Panc1 (cell line): ENCODE data around the gene SORL1. TPM values are rescaled to one million over a fixed set of nuclear protein-coding genes. Genes with fewer than 3 reads are reported as not detected.

Source experiments
- ATAC-seq: fragments of 200-7000 bp; cut with Tn5 transposase; 2 replicates; pipeline ENCODE4 v1.9.1; 2020; ENCODE audit warnings: mild to moderate bottlenecking, moderate library complexity
- BruUV-seq: library from RNA; stranded (reverse); fragments of 400-500 nt; replicated peaks from 2 replicates; lab custom pipeline; 2021; lab: Mats Ljungman, UMichigan
- CTCF ChIA-PET: fragments of 300-600 bp; sonication (Branson Sonifier 250); formaldehyde crosslinking; loops from one replicate; lab custom pipeline; 2022; ENCODE audit warnings: antibody characterized with exemption; lab: Charles Lee
- POLR2A ChIA-PET: fragments of 300-600 bp; sonication (Branson Sonifier 250); formaldehyde crosslinking; loops from one replicate; lab custom pipeline; 2022; ENCODE audit warnings: antibody characterized with exemption; lab: Charles Lee
- DNase-seq: peaks from one replicate; pipeline ENCODE4 v3.0.0-alpha.2; 2010; ENCODE audit warnings: low read depth, low spot score
- H3K27ac ChIP-seq: 2 replicates; pipeline ENCODE4 v1.5.1; 2011; ENCODE audit warnings: mild to moderate bottlenecking, low read length, inconsistent platforms
- H3K27me3 ChIP-seq: fragments of 200-500 bp; sonication (Bioruptor generic); 2 replicates; pipeline ENCODE4 v1.6.0; 2014; ENCODE audit warnings: low read length, inconsistent platforms; ENCODE audit not compliant: control insufficient read depth, insufficient read depth
- H3K36me3 ChIP-seq: fragments of 200-500 bp; sonication (Bioruptor generic); 2 replicates; pipeline ENCODE4 v1.5.1; 2014; ENCODE audit warnings: inconsistent platforms, mild to moderate bottlenecking, low read length, moderate library complexity; ENCODE audit not compliant: control insufficient read depth, insufficient read depth
- H3K4me1 ChIP-seq: 2 replicates; pipeline ENCODE4 v1.5.1; 2011; ENCODE audit warnings: inconsistent platforms, mild to moderate bottlenecking, low read length, moderate library complexity; ENCODE audit not compliant: control insufficient read depth, insufficient read depth
- H3K4me3 ChIP-seq, 2 experiments: 2 replicates each; pipeline ENCODE4 v1.5.1; 2011 to 2012; ENCODE audit warnings: low read depth in 2 of 2, low read length in 2 of 2, mild to moderate bottlenecking in 2 of 2, inconsistent platforms in 1 of 2, moderate library complexity in 1 of 2
- H3K9me3 ChIP-seq: fragments of 200-500 bp; sonication (Bioruptor generic); 2 replicates; pipeline ENCODE4 v1.5.1; 2014; ENCODE audit warnings: low read depth, mild to moderate bottlenecking, inconsistent platforms, low read length, moderate library complexity; ENCODE audit not compliant: control insufficient read depth, insufficient read depth
- CTCF ChIP-seq: fragments of 450-650 bp; IDR thresholded peaks from 2 replicates; pipeline ENCODE4 v1.5.1; 2017; ENCODE audit warnings: mild to moderate bottlenecking
- POLR2AphosphoS5 ChIP-seq: IDR thresholded peaks from 2 replicates; pipeline ENCODE4 v1.6.1; 2012; ENCODE audit warnings: mild to moderate bottlenecking, low read depth, low read length, moderate library complexity
- REST ChIP-seq, 2 experiments: IDR thresholded peaks; 2 replicates each; pipeline ENCODE4 v1.6.1; 2011 to 2012; ENCODE audit warnings: low read depth in 2 of 2, control low read depth in 1 of 2, low read length in 1 of 2, mild to moderate bottlenecking in 1 of 2, moderate library complexity in 1 of 2; ENCODE audit not compliant: insufficient read depth in 1 of 2
- SIN3A ChIP-seq: IDR thresholded peaks from 2 replicates; pipeline ENCODE4 v1.6.1; 2012; ENCODE audit warnings: low read depth, mild to moderate bottlenecking, low read length, moderate library complexity, borderline replicate concordance; ENCODE audit not compliant: insufficient read depth
- TCF7L2 ChIP-seq: IDR thresholded peaks from 2 replicates; pipeline ENCODE4 v1.6.1; 2011; ENCODE audit warnings: mild to moderate bottlenecking, low read depth, low read length, inconsistent platforms
- in situ Hi-C: cut with HindIII; loops from 2 replicates; pipeline ENCODE4 v1.10.0; 2016; ENCODE audit warnings: low sequenced_read_pairs, low pct_unique_long_range_greater_than_20kb
- intact Hi-C: fragments of 100-400 bp; cut with micrococcal nuclease; formaldehyde crosslinking; loops from one replicate; pipeline ENCODE4 v1.10.0; 2022; ENCODE audit not compliant: unreplicated experiment
- total RNA-seq: library from RNA; stranded (reverse); gene quantifications from one replicate; pipeline ENCODE4 v1.2.1, GENCODE V29; 2021; ENCODE audit not compliant: unreplicated experiment

The SORL1 gene
- total RNA-seq, 1 experiment from 2014 or later, result 36.3 TPM

DNA sequence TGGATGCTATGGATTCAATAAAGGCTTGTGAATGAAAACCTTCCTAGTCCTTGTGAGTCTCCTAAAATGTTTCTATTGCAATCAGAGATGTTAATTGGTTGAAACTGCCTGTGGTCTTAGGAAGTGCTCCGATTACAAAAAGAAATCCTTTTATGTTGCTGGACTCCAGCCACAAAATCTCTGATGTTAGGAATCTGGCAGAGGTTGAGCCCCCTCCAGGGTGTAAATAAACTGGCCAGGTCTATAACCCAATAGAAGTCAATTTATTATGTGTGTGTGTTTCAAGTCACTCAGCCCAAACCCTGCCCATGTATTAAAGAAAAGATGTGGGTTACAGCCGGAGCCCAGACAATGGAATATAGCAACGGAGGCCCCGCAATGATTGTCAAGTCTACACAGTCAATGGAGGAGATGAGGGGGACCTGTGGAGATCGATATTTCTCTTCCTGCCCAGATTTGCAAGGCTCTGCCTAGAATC lies 218.7 kb downstream of the SORL1 start:
- TF ChIP-seq TCF7L2, result no peak
- no peak for TF ChIP-seq POLR2AphosphoS5
- TF ChIP-seq REST (IDR thresholded peaks at IDR 0.05; ENCODE audit: insufficient read depth in 1 of 2, low read depth in 2 of 2, low read length in 1 of 2), result no peak
- no peak for TF ChIP-seq CTCF
- TF ChIP-seq SIN3A, result no peak
- intact Hi-C loops (no loop called here), in situ Hi-C loops (no loop called here)
- ChIA-PET CTCF (no interaction called here), POLR2A (no interaction called here)
- Histone ChIP-seq H3K9me3 (no peaks in the 10 kb centered on the region), H3K4me3 (no peak overlapping the region), H3K4me1 (no peaks in the 10 kb centered on the region), H3K27ac (no peak overlapping the region), H3K36me3 (no peaks in the 10 kb centered on the region), H3K27me3 (no peaks in the 10 kb centered on the region)
- no peak for ATAC-seq
- DNase-seq, result no peak
- no TSS peak for BruUV-seq

- intact Hi-C loops, result no loop called here
- BruUV-seq, result no TSS peak
- H3K36me3 ChIP-seq, result no peaks in the 10 kb centered on the region
- in situ Hi-C loops, result no loop called here
- ATAC-seq (0 out of 2 replicates have a peak, but pooled peaks have one; percentile 29), DNase-seq (no peak)
- H3K4me1 ChIP-seq, result no peaks in the 10 kb centered on the region
- ChIA-PET POLR2A (no interaction called here), CTCF (no interaction called here)
- H3K9me3 ChIP-seq, result no peaks in the 10 kb centered on the region
- H3K27ac ChIP-seq, result no peak overlapping the region
- no peak overlapping the region for H3K4me3 ChIP-seq
- no peaks in the 10 kb centered on the region for H3K27me3 ChIP-seq
- TF ChIP-seq SIN3A, result no peak
- TF ChIP-seq TCF7L2, result no peak
- TF ChIP-seq CTCF, result no peak
- no peak for TF ChIP-seq REST (IDR thresholded peaks at IDR 0.05; ENCODE audit: insufficient read depth in 1 of 2, low read depth in 2 of 2, low read length in 1 of 2)
- TF ChIP-seq POLR2AphosphoS5, result no peak
These were observed 219.4 kb downstream of the SORL1 start for GRCh38 chr11:121671283-121672168.
